Measurements from ENCODE around the gene SLC41A2. TPM values are rescaled to one million over a fixed set of nuclear protein-coding genes. Genes with fewer than 3 reads are reported as not detected.
A peak's percentile ranks its signal among the peaks of the same experiment; 100 is the strongest.
"Not testable (repeated sequence)": the region's sequence is repeated elsewhere in the genome, so short reads cannot be mapped to it uniquely, and the experiment has no call there.

The SLC41A2 gene
- total and polyA plus RNA-seq, 4 donors: 10.8 to 106 (median 61.9) TPM

GRCh38 chr12:104943401-104943800, 14.7 kb downstream of the SLC41A2 start:
- H3K4me3 ChIP-seq (ENCODE audit: low read length in 2 of 2); H3K36me3 ChIP-seq (ENCODE audit: control insufficient read depth in 1 of 2, insufficient read depth in 2 of 2, low read length in 1 of 2); H3K9me3 ChIP-seq (ENCODE audit: control insufficient read depth, low read length); H3K27me3 ChIP-seq (ENCODE audit: control insufficient read depth in 1 of 2, insufficient read depth in 2 of 2, low read length in 1 of 2); DNase-seq; H3K4me1 ChIP-seq (ENCODE audit: control insufficient read depth in 1 of 2, insufficient read depth in 2 of 2, low read length in 2 of 2); intact Hi-C loops (cut with DNase I); H3K27ac ChIP-seq (ENCODE audit: low read depth in 1 of 2, low read length in 2 of 2); ATAC-seq (ENCODE audit: low FRiP score): not testable (repeated sequence)
- 94 to 96% methylated on average over 8 of the region's 8 CpGs for WGBS, 2 donors

- ATAC-seq (ENCODE audit: low FRiP score) (no peak), DNase-seq (no peak)
- intact Hi-C loops (cut with DNase I): no loop called here
- Histone ChIP-seq H3K27me3 (ENCODE audit: control insufficient read depth in 1 of 2, insufficient read depth in 2 of 2, low read length in 1 of 2) (no peaks in the 10 kb centered on the region), H3K4me1 (ENCODE audit: control insufficient read depth in 1 of 2, insufficient read depth in 2 of 2, low read length in 2 of 2) (peaks cover 3% of the 10 kb centered on the region in 2 donors), H3K4me3 (ENCODE audit: low read length in 2 of 2) (no peak overlapping the region), H3K9me3 (ENCODE audit: control insufficient read depth, low read length) (no peaks in the 10 kb centered on the region), H3K36me3 (ENCODE audit: control insufficient read depth in 1 of 2, insufficient read depth in 2 of 2, low read length in 1 of 2) (no peaks in the 10 kb centered on the region), H3K27ac (ENCODE audit: low read depth in 1 of 2, low read length in 2 of 2) (no peak overlapping the region)
- WGBS, 2 donors: 90% methylated on average over 4 of the region's 4 CpGs
Observed at GRCh38 chr12:104942075-104942474, 16.0 kb downstream of the SLC41A2 start.

GRCh38 chr12:104941454-104941853, 16.6 kb downstream of the SLC41A2 start:
- DNase-seq: no peak
- Histone ChIP-seq H3K27ac (ENCODE audit: low read depth in 1 of 2, low read length in 2 of 2) (no peak overlapping the region), H3K4me3 (ENCODE audit: low read length in 2 of 2) (no peak overlapping the region), H3K9me3 (ENCODE audit: control insufficient read depth, low read length) (no peaks in the 10 kb centered on the region), H3K27me3 (ENCODE audit: control insufficient read depth in 1 of 2, insufficient read depth in 2 of 2, low read length in 1 of 2) (no peaks in the 10 kb centered on the region), H3K4me1 (ENCODE audit: control insufficient read depth in 1 of 2, insufficient read depth in 2 of 2, low read length in 2 of 2) (peaks cover 3% of the 10 kb centered on the region in 2 donors), H3K36me3 (ENCODE audit: control insufficient read depth in 1 of 2, insufficient read depth in 2 of 2, low read length in 1 of 2) (no peaks in the 10 kb centered on the region)
- intact Hi-C loops (cut with DNase I): no loop called here
- 24 to 42% methylated on average over 3 of the region's 3 CpGs for WGBS, 2 donors
- no peak for ATAC-seq (ENCODE audit: low FRiP score)

- intact Hi-C loops (cut with DNase I): no loop called here
- H3K36me3 ChIP-seq (ENCODE audit: control insufficient read depth in 1 of 2, insufficient read depth in 2 of 2, low read length in 1 of 2): no peaks in the 10 kb centered on the region
- peaks cover 3% of the 10 kb centered on the region in 2 donors for H3K4me1 ChIP-seq (ENCODE audit: control insufficient read depth in 1 of 2, insufficient read depth in 2 of 2, low read length in 2 of 2)
- no peaks in the 10 kb centered on the region for H3K27me3 ChIP-seq (ENCODE audit: control insufficient read depth in 1 of 2, insufficient read depth in 2 of 2, low read length in 1 of 2)
- H3K27ac ChIP-seq (ENCODE audit: low read depth in 1 of 2, low read length in 2 of 2): no peak overlapping the region
- no peaks in the 10 kb centered on the region for H3K9me3 ChIP-seq (ENCODE audit: control insufficient read depth, low read length)
- no peak overlapping the region for H3K4me3 ChIP-seq (ENCODE audit: low read length in 2 of 2)
- 89 to 91% methylated on average over 2 of the region's 2 CpGs for WGBS, 2 donors
- no peak for DNase-seq
- ATAC-seq (ENCODE audit: low FRiP score): no peak
Observed at GRCh38 chr12:104939089-104939488, 19.0 kb downstream of the SLC41A2 start.

GRCh38 chr12:104938371-104938770, 19.7 kb downstream of the SLC41A2 start:
- H3K4me1 ChIP-seq (ENCODE audit: control insufficient read depth in 1 of 2, insufficient read depth in 2 of 2, low read length in 2 of 2): peaks cover 3% of the 10 kb centered on the region in 2 donors
- no peaks in the 10 kb centered on the region for H3K27me3 ChIP-seq (ENCODE audit: control insufficient read depth in 1 of 2, insufficient read depth in 2 of 2, low read length in 1 of 2)
- H3K36me3 ChIP-seq (ENCODE audit: control insufficient read depth in 1 of 2, insufficient read depth in 2 of 2, low read length in 1 of 2): no peaks in the 10 kb centered on the region
- WGBS, 2 donors: 48 to 51% methylated on average over 3 of the region's 3 CpGs
- ATAC-seq (ENCODE audit: low FRiP score): no peak
- intact Hi-C loops (cut with DNase I): no loop called here
- no peak overlapping the region for H3K4me3 ChIP-seq (ENCODE audit: low read length in 2 of 2)
- DNase-seq: no peak
- H3K9me3 ChIP-seq (ENCODE audit: control insufficient read depth, low read length): no peaks in the 10 kb centered on the region
- H3K27ac ChIP-seq (ENCODE audit: low read depth in 1 of 2, low read length in 2 of 2): no peak overlapping the region

- Histone ChIP-seq H3K36me3 (ENCODE audit: control insufficient read depth in 1 of 2, insufficient read depth in 2 of 2, low read length in 1 of 2) (no peaks in the 10 kb centered on the region), H3K4me3 (ENCODE audit: low read length in 2 of 2) (no peak overlapping the region), H3K4me1 (ENCODE audit: control insufficient read depth in 1 of 2, insufficient read depth in 2 of 2, low read length in 2 of 2) (peaks cover 1 to 3% of the 10 kb centered on the region in 2 donors), H3K9me3 (ENCODE audit: control insufficient read depth, low read length) (no peaks in the 10 kb centered on the region), H3K27me3 (ENCODE audit: control insufficient read depth in 1 of 2, insufficient read depth in 2 of 2, low read length in 1 of 2) (no peaks in the 10 kb centered on the region), H3K27ac (ENCODE audit: low read depth in 1 of 2, low read length in 2 of 2) (no peak overlapping the region)
- intact Hi-C loops (cut with DNase I): no loop called here
- no peak for ATAC-seq (ENCODE audit: low FRiP score)
- WGBS, 2 donors: 89% methylated on average over 2 of the region's 2 CpGs
- DNase-seq: no peak
Observed at GRCh38 chr12:104935886-104936285, 22.2 kb downstream of the SLC41A2 start.

- H3K27me3 ChIP-seq (ENCODE audit: control insufficient read depth in 1 of 2, insufficient read depth in 2 of 2, low read length in 1 of 2): no peaks in the 10 kb centered on the region
- H3K36me3 ChIP-seq (ENCODE audit: control insufficient read depth in 1 of 2, insufficient read depth in 2 of 2, low read length in 1 of 2): no peaks in the 10 kb centered on the region
- H3K9me3 ChIP-seq (ENCODE audit: control insufficient read depth, low read length): no peaks in the 10 kb centered on the region
- intact Hi-C loops (cut with DNase I): no loop called here
- DNase-seq (no peak), ATAC-seq (ENCODE audit: low FRiP score) (no peak)
- H3K27ac ChIP-seq (ENCODE audit: low read depth in 1 of 2, low read length in 2 of 2): no peak overlapping the region
- WGBS, 2 donors: 58 to 78% methylated on average over 3 of the region's 3 CpGs
- H3K4me3 ChIP-seq (ENCODE audit: low read length in 2 of 2): no peak overlapping the region
- H3K4me1 ChIP-seq (ENCODE audit: control insufficient read depth in 1 of 2, insufficient read depth in 2 of 2, low read length in 2 of 2): peaks cover 0 to 10% of the 10 kb centered on the region in 2 donors
Observed at GRCh38 chr12:104933778-104934177, 24.3 kb downstream of the SLC41A2 start.

GRCh38 chr12:104933128-104933527, 25.0 kb downstream of the SLC41A2 start:
- H3K27me3 ChIP-seq (ENCODE audit: control insufficient read depth in 1 of 2, insufficient read depth in 2 of 2, low read length in 1 of 2): no peaks in the 10 kb centered on the region
- H3K36me3 ChIP-seq (ENCODE audit: control insufficient read depth in 1 of 2, insufficient read depth in 2 of 2, low read length in 1 of 2): no peaks in the 10 kb centered on the region
- H3K27ac ChIP-seq (ENCODE audit: low read depth in 1 of 2, low read length in 2 of 2): no peak overlapping the region
- no peak overlapping the region for H3K4me3 ChIP-seq (ENCODE audit: low read length in 2 of 2)
- WGBS, 2 donors: 88 to 89% methylated on average over 1 of the region's 1 CpG
- no peak for DNase-seq
- H3K4me1 ChIP-seq (ENCODE audit: control insufficient read depth in 1 of 2, insufficient read depth in 2 of 2, low read length in 2 of 2): peaks cover 0 to 8% of the 10 kb centered on the region in 2 donors
- no peaks in the 10 kb centered on the region for H3K9me3 ChIP-seq (ENCODE audit: control insufficient read depth, low read length)
- intact Hi-C loops (cut with DNase I): no loop called here
- ATAC-seq (ENCODE audit: low FRiP score): no peak

GRCh38 chr12:104930388-104931326, 27.4 kb downstream of the SLC41A2 start:
- H3K27ac ChIP-seq (ENCODE audit: low read depth in 1 of 2, low read length in 2 of 2): peak overlapping the region in 1 of 2 donors; percentile 44
- 43 to 44% methylated on average over 4 of the region's 4 CpGs for WGBS, 2 donors
- no peaks in the 10 kb centered on the region for H3K27me3 ChIP-seq (ENCODE audit: control insufficient read depth in 1 of 2, insufficient read depth in 2 of 2, low read length in 1 of 2)
- no peaks in the 10 kb centered on the region for H3K9me3 ChIP-seq (ENCODE audit: control insufficient read depth, low read length)
- peaks cover 0 to 2% of the 10 kb centered on the region in 2 donors for H3K36me3 ChIP-seq (ENCODE audit: control insufficient read depth in 1 of 2, insufficient read depth in 2 of 2, low read length in 1 of 2)
- intact Hi-C loops (cut with DNase I): no loop called here
- H3K4me1 ChIP-seq (ENCODE audit: control insufficient read depth in 1 of 2, insufficient read depth in 2 of 2, low read length in 2 of 2): peaks cover 0 to 7% of the 10 kb centered on the region in 2 donors
- peak; percentile 38 for ATAC-seq (ENCODE audit: low FRiP score)
- no peak overlapping the region for H3K4me3 ChIP-seq (ENCODE audit: low read length in 2 of 2)
- no peak for DNase-seq
